ENCODE results near the gene RASA3.

DNA sequence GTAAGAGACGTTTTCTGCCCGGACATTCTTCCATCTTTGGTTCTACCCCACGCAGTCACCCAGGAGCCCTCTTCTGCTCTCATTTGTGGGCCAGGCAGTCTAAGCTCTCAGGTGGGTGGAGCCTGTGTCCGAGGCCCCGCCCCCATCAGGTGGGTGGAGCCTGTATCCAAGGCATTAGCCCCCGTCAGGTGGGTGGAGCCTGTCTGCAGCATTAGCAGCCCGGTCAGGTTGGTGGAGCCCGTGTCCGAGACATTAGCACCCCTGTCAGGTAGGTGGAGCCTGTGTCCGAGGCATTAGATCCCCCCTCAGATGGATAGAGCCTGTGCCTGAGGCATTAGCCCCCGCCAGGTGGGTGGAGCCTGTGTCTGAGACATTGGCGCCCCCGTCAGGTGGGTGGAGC is 113.1 kb downstream of the RASA3 start:
- TF ChIP-seq GATA2 (IDR thresholded peaks at IDR 0.05; ENCODE audit: low read depth, low read length) = no peak
- no peak for TF ChIP-seq GATA3 (IDR thresholded peaks at IDR 0.05; ENCODE audit: low read depth, low read length)
